Ecto neural progenitor cell (in vitro differentiated cells): Measurements from ENCODE around the gene OTOGL.
A peak's percentile ranks its signal among the peaks of the same experiment; 100 is the strongest.
"Not testable (repeated sequence)": the region's sequence is repeated elsewhere in the genome, so short reads cannot be mapped to it uniquely, and the experiment has no call there.

Source experiments
- DNase-seq: peaks from one replicate; pipeline ENCODE4 v3.0.0-alpha.2; 2018; ENCODE audit warnings: low spot score

Gene OTOGL, protein sequence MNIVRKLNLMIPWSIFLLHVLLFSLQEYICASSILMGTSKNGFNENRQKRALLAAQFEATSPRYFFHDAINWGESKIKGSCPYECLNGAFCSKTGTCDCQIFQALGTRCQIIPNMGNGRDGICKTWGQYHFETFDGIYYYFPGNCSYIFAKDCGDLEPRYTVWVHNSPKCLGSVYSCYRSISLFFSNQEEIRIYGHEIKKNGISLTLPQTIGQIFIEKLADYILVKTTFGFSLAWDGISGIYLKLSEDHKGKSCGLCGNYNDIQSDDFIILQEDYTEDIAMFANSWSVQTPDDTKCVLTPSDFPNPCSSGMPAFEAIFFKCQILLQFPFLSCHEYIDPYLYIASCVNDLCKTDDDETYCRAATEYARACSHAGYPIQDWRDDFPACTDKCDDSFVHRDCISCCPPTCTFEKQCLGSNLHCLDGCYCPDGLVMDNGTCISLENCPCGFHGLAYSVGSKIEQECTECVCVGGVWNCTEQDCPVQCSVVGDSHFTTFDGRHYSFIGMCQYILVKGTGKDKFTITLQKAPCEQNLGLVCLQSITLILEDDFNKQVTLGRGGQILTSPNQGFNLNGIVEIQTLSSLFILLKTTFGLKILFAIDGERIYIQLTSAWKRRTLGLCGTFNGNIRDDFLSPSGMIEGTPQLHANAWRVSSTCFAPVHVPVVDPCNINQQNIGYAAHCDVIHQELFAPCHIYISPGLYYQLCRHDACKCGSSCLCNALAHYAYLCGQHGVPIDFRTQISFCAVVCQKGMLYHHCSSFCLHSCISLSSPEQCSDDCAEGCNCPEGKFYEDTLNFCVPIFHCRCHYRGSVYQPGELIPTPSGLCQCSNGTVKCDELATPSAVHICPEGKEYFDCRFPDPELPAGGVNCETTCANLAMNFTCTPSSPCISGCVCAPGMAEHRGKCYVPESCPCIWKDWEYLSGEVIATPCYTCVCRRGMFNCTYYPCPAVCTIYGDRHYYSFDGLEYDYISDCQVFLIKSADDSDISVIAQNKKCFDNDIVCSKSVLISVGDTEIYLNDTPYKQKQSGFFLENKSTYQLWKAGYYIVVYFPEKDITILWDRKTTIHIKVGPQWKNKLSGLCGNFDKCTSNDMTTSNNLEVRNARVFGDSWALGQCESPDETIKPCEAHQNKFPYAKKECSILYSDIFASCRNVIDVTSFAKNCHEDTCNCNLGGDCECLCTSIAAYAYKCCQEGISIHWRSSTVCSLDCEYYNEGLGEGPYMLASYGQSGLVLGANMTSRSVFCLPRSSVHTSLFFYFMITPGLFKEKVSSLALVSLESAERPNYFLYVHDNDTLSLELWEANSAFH (N-terminal part only)

DNA sequence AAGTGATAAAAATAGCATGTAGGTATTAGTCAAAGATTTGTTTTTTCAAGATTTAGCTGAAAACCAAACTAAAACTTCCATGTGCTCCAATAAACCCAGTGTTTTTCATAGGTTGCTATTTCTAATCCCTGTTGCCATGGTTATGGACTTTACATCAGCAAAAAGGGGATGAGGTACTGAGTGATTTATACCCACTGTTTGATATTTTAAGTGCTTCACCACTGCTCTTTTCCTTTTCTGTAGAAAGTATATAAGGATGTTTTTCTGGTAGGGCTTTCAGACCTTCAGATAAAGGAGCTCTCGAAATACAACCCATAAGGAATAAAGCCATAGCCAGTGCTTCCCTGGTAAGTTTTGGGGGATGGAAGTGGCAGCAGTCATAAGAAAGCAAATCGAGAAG lies at the start of gene OTOGL:
OTOGL (plus strand) TSS at position 279 of the 400 bp plus-strand sequence. CDS start 109,895 bp downstream, outside the sequence.
- no peak for DNase-seq

DNA sequence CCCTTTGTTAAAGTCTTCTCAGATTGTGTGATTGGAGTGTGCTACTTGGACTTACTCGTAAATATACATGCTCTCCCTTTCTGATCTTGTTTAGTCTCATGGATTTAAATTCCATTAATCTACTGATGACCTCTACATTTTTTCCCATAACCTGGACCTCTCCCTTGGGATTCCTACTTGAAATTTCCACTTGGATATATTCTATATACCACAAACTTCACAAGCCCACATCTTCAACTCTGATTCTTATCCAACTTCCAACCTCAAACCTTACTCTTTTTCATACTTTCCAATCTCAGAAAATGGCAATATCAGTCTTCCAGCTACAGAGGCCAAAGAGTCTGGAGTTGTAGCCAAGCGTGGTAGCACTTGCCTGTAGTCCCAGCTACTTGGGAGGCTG lies 49.1 kb upstream of the OTOGL start:
- no peak for DNase-seq

DNA sequence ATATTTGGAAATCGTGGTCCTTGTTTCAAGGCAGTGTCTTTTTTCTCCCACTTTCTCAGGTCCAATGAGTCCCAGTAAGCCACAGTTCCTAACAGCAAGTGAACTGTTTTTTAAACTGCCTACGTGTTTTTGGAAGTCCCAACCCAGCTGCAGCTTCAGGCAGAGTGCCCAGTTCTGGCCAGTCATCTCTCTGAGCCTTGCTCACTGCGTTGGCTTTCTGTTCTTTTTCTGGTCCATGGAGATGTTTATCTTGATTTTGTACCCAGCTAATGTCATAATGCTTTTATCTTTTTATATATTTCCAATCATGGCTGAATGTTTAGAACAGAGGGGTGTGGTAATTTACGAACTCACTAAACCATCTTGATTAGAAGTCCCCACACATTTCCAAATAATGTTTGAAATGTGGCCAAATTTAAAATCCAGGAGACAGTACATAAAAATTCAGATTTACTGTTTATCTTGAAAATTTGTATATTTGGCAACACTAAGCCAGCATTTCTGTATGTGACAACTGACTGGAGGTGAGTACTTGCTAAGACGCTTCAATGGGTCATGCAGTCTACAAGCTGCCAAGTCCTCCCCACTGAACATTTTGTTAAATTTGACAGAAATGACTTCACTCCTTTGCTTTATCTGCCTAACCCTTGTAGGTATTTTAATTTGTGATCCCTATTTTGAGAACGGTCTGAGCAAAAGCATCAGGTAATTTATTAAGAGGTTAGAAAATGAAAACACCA lies 46.1 kb upstream of the OTOGL start:
- DNase-seq = no peak

DNA sequence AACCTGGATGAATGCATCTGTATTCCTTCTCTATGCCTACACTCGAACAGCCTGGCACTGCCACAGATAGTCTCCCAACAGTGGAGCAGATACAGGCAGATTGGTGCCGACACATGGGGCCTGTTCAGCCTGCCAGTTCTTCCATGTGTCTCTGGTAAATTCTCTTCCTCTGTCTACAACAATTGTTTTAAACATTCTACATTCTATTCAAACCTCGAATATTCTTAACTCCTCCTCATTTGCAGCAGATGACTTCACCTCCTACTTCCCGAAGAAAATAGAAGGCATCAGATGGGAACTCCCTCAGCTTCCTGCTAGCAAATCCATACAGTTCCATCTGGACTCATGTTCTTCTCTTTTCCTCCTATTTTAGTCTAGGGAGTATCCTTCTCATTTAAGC lies 43.1 kb upstream of the OTOGL start:
- DNase-seq = no peak

DNA sequence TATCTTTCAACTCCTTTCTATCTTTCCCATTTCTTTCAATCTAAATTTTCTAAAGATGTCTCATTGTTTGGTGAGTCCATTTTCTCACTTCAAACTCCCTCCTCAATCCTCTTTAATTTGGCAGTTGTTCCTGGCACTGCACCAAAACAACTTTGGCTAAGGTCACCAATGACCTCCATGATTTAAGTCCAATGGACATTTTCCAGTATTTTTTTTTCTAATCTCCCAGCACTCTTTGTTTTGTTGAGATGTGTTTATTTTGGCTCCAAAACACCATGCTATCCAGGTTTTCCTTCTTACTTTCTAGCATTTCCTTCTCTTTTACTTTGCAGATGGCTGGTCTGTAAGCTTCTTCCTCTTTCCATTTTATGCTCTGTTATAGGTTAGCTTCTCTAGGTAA lies 42.5 kb upstream of the OTOGL start:
- no peak for DNase-seq

DNA sequence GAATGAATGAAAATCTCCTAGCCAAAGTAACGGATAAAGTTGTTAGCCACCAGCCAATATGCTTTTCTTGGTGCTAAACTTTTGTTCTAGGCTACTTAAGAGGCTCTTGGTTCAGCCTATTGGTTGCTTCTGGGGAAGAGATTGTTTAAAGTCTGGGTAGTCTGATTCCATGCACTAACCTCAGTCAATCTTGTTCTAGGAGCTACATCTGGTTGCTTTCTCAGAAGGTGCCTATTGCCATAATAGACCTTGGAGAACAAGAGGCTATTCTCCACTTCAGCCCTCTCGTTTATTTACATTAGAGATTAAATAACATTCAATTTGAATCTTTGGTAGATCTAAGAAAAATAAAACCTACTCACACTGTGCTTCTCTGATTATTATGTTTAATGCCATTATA lies 40.8 kb upstream of the OTOGL start:
- DNase-seq = no peak

DNA sequence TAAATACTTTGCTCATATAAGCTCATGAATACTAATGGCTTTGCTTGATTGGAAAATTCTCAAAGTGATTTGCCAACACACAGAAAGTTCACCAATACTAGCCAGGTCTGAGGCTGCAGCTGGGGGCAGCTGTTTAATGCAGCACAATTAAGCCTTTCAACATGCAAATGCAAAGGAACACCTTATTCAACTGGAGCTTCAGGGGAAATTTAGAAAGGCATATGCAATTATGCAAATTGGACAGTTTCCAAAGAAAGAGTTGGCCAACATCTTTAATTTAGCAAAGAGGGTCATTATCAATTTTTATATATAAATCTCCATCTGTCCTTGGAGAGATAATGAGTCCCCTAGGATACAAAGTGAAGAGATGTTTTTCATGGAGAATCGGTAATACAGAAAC lies 40.2 kb upstream of the OTOGL start:
- DNase-seq = no peak

DNA sequence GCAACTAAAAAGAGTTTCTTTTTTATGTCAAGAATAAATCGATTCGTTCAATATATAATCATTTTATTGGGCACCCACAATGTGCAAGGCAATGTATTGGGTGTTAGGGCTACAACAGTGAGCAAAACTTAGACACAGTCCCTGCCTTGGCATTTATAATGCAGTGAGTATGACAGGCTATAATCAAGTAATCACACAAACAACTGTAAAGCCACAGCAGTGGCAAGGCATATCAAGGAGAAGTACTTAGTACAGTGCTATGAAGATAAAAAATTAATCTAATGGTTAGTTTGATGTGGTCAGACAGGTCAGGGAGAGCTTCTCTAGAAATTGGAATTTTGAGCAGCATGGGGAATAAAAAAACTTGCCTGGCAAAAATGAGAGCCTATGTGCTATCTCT lies 39.5 kb upstream of the OTOGL start:
- DNase-seq = no peak

DNA sequence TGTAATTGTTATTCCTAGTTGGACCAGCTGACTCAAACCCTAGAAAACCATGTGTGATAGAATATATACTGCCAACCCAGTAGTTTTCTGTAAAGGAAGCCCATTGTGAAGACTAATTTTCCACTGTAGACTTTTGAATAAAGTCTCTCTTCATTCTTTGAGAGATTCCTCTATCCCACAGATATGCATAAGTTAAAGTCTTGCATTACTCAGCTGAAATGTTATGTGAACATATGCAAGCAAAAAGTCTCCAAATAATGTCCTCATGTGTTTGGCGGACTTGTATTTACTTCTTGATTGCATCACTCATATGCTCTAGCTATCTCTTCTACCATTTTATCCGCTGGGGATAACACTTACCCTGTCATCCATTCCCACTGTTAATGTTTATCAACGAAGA lies 35.1 kb upstream of the OTOGL start:
- DNase-seq = no peak

DNA sequence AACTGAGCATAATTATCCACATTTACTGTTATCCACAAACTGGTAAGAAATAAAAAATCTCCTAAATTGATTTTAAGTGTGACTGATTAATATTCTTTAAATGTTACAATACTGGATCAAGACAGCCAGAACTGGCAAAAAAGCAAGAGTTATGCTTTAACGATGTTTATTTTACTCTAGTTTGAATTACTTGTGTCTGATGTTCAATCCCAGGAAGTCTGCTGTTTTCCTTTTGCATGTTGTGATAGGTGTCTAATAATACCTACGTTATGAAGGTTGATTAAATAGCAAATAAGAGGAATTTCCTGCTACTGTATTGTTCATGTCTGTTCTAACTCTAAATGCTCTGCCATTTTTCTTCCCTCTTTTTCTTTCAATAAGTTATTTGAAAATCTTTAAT lies 34.4 kb upstream of the OTOGL start:
- no peak for DNase-seq

DNA sequence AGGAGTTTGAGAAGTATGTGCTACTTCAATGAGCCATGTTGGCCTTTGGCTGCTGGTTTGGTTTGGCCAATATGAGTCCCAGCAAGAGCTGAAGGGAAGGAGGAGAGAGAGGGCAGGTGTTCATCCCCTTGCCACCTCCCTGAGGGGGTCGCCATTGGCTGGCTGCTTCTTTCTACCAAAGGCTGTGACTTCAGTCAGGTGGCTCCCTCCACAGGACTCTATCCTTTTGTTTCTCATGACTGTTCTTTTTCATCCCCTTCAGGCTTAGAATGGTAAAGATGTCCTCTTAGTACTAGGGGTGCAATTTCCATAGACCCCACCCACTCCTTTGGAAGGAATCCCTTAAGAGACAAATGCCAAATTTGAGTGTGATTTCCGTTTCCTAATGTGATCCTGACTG lies 31.2 kb upstream of the OTOGL start:
- DNase-seq = peak; percentile 56

DNA sequence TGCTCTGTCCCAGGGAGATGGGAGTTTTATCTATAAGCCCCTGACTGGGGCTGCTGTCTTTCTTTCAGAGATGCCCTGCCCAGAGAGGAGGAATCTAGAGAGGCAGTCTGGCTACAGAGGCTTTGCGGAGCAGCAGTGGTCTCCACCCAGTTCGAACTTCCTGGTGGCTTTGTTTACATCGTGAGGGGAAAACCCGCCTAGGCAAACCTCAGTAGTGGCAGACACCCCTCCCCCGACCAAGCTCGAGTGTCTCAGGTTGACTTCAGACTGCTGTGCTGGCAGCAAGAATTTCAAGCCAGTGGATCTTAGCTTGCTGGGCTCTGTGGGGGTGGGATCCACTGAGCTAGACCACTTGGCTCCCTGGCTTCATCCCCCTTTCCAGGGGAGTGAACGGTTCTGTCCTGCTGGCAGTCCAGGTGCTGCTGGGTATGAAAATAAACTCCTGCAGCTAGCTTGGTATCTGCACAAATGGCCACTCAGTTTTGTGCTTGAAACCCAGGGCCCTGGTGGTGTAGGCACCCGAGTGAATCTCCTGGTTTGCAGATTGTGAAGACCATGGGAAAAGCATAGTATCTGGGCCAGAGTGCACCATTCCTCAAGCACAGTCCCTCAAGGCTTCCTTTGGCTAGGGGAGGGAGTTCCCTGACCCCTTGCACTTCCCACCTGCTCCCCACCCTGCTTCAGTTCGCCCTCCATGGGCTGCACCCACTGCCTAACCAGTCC lies 15.3 kb upstream of the OTOGL start:
- DNase-seq = not testable (repeated sequence)

DNA sequence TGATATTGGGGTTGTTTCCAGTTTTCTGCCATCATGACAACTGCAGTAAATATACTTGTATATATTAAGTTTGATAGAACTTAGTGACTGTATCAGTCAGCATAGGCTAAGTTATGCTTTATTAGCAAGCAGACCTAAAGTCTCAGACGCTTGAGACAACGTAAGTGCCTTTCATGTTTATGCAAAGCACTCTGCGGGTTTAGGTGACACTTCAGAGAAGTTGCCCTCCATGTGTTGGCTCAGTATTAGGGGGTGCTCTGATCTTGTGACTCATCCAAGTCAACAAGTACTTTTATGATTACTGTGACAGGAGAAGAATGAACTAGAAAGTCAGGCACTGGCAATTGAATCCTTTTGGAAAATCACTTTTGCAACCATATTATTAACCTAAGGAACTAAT lies 13.3 kb upstream of the OTOGL start:
- DNase-seq = no peak

DNA sequence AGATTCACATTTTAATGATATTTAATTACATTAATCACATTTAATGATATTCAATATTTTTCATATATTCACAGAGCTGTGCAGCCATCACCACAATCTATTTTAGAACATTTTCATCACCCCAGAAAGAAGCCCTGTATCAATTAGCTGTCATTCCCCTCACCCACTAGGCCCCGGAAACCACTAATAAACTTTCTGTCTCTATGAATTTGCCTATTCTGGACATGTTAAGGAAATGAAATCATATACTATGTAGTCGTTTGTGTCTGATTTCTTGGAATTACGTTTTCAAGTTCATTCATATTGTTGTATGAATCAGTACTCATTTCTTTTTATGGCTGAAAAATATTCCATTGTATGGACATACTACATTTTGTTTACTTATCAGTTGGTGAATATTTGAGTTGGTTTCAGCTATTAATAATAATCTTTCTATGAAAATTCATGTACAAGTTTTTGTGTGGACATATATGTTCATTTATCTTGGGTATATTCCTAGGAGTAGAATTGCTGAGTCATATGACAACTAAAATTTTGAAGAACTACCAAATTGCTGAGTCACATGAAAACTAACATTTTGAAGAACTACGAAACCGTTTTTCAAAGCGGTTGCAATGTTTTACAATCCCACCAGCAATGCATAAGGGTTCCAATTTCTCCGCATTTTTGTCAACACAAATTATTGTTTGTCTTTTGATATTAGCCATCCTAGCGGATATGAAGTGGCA lies 11.7 kb upstream of the OTOGL start:
- DNase-seq = no peak

DNA sequence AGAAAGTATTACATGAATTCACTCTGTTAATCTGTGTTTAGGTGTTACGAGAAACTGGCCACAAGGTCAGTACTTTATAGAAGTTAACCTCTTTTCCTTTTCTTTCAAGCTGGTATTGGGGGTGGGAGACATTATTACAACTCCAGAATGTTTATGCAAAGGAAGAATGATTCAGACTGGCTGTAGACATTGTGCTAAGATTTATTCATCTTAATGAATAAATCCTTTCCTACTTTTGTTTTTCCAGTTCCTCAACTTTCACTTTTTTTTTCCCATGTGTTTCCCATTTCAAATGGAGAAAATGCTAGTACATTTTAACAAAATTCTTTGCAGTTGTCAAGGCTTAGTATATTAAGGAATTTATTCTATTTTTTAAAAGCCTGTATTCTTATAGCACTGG lies 1.3 kb downstream of the OTOGL start:
- no peak for DNase-seq

DNA sequence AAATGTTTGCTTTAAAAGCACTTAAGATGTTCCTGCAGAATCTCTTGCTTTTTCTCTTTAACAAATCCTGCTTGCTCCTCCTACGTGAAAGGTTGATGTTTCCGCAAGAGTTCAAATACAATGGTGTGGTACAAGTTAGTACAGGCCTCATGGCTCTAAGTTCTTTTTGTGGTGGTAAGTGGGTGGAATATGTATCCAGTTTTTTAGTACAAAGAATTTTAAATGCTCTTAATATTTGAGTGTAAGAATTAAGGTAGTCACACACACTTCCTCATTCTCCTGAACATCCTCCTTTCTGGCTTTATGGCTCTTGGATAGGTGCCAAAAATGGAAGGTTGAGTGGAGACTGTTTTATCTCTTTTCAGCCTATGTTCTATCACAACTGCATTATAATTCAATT lies 1.8 kb downstream of the OTOGL start:
- no peak for DNase-seq

DNA sequence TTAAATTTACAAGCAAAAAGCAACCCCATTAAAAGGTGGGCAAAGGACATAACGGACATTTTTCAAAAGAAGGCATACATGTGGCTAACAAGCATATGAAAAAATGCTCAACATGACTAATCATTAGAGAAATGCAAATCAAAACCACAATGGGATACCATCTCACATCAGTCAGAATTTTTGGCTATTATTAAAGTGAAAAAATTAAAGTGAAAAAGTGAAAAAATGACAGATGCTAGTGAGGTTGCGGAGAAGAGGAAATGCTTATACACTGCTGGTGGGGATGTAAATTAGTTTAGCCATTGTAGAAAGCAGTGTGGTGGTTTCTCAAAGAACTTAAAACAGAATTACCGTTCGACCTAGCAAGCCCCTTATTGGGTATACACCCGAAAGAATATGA lies 7.9 kb downstream of the OTOGL start:
- DNase-seq = no peak

DNA sequence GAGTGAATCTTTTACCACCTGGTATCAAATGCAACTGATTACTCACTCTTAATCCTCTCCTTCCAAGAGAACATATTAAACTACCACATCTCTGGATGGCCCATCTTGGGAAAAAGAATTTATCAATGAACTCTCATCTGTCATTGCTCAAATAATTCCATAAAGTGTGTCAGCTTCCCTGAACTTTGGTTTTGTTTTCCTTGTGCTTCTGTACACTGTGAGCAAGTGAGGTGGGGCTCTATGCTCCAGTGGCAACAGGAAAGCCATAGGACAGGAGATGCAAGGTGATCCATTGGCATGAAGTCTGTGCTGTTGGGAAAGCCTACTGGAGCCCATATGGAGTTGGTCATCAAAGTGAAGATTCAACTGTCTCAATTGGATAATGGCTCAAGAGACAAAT lies 17.4 kb downstream of the OTOGL start:
- DNase-seq = no peak

DNA sequence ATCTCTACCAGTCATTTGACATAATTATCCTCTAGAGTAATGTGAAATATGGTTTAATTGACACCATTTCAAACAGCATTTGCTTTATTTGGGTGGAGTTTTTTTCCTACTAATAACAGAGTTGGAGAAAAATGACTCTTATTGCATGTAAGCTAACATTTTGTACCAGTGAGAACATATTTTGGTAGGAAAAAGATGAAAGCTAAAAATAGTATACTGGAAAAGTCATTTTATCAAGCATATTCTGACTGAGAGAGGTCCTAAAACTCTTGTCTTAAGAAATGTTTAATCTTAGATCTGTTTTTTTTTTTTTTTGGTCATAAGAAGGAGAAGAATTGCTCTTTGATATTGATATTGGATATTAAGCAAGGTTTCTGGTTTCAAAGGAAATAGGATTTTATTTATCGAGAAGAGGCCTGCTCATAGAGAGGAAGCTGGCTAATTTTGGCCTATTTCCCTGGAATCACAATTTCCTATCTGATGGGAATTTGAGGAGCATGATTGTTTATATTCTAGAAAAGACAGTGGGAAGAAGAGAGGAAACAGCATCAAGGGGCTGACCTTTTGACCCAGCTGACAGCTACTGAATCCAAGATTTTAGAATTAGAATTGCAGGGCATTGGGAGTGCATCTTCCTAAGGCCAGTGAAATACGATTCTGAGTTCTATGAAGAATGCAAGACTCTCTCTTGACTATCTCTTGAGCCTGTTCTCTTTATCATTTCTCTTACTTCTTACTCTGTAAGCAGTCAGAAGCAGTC lies 19.4 kb downstream of the OTOGL start:
- DNase-seq = no peak

DNA sequence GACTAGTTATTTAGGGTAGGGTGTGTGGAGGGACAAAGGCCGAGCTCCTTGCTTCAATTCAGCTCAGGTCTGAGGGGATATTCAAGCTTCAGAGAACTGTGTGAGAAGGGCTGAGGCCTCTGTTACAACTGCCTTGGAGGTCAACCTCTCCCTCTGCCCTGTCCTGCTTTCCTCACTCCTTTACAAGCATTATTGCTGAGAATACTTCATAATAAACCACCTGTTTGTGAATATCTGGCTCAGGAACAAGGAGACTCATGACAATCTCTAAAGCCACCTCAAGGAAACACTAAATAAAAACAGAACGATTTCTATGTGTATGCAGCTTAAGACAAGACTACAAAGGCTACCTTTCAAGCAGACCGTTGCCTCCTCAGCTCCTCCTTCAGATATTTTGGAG lies 21.7 kb downstream of the OTOGL start:
- DNase-seq = no peak
